Endothelial cell of umbilical vein (primary cell): Measurements from ENCODE around the gene GALNT13. TPM values are rescaled to one million over a fixed set of nuclear protein-coding genes. Genes with fewer than 3 reads are reported as not detected.

Experiments used
- BruUV-seq: library from RNA; stranded (reverse); fragments of 400-500 nt; replicated peaks from 2 replicates; lab custom pipeline; 2021; lab: Mats Ljungman, UMichigan
- CTCF ChIA-PET: fragments of 300-600, 350-600 bp; sonication (Branson Sonifier 250); formaldehyde crosslinking; loops from one replicate; lab custom pipeline; 2021; ENCODE audit warnings: antibody characterized with exemption, inconsistent platforms; lab: Charles Lee
- POLR2A ChIA-PET: fragments of 300-600, 350-600 bp; sonication (Branson Sonifier 250); formaldehyde crosslinking; loops from one replicate; lab custom pipeline; 2021; ENCODE audit warnings: antibody characterized with exemption, inconsistent platforms; lab: Charles Lee
- DNase-seq: peaks from one replicate; pipeline ENCODE4 v3.0.0-alpha.2; 2011; ENCODE audit warnings: low read depth, low spot score
- FAIRE-seq: peaks from 2 replicates; lab custom pipeline; 2011; peaks lifted over from hg19 to GRCh38; lab: Jason Lieb, UNC
- H2AFZ ChIP-seq: 2 replicates; pipeline ENCODE4 v1.6.0; 2012; ENCODE audit warnings: low read depth, low read length, control low read depth, inconsistent platforms
- H3K27ac ChIP-seq: 2 replicates; pipeline ENCODE4 v1.5.1; 2011; ENCODE audit warnings: low read depth, mild to moderate bottlenecking, control low read depth, low read length, moderate library complexity; ENCODE audit not compliant: insufficient read depth
- H3K27me3 ChIP-seq, 2 experiments: 2 replicates each; pipeline versions ENCODE4 v1.6.0 to v1.6.1; 2011; ENCODE audit warnings: low read length in 2 of 2, mixed read lengths in 1 of 2; ENCODE audit not compliant: control insufficient read depth in 2 of 2, insufficient read depth in 2 of 2
- H3K36me3 ChIP-seq, 2 experiments: 2 replicates in 1 of 2; 3 replicates in 1 of 2; pipeline ENCODE4 v1.5.1; 2011; ENCODE audit warnings: low read length in 2 of 2, mild to moderate bottlenecking in 1 of 2, moderate library complexity in 1 of 2; ENCODE audit not compliant: control insufficient read depth in 2 of 2, insufficient read depth in 2 of 2; ENCODE audit errors: extremely low read depth in 1 of 2
- H3K4me1 ChIP-seq: 3 replicates; pipeline ENCODE4 v1.5.1; 2011; ENCODE audit warnings: mild to moderate bottlenecking, low read length; ENCODE audit not compliant: control insufficient read depth, insufficient read depth; ENCODE audit errors: extremely low read depth
- H3K4me2 ChIP-seq: 2 replicates; pipeline ENCODE4 v1.6.1; 2011; ENCODE audit warnings: low read length, control low read depth, mixed read lengths; ENCODE audit not compliant: insufficient read depth
- H3K4me3 ChIP-seq, 3 experiments: fragments of 200-600 bp in 1 of 3; sonication (generic), shearing (Covaris generic) in 1 of 3; replicated peaks in 1 of 3; 2 replicates each; pipeline ENCODE4 v1.5.1; 2011 to 2016; ENCODE audit warnings: control low read depth in 3 of 3, low read length in 3 of 3, mild to moderate bottlenecking in 2 of 3, inconsistent platforms in 1 of 3, low read depth in 1 of 3, moderate library complexity in 1 of 3; ENCODE audit not compliant: insufficient read depth in 1 of 3
- H3K79me2 ChIP-seq: 2 replicates; pipeline ENCODE4 v1.6.0; 2012; ENCODE audit warnings: low read length, inconsistent platforms; ENCODE audit not compliant: control insufficient read depth, insufficient read depth
- H3K9ac ChIP-seq: replicated peaks from 2 replicates; pipeline ENCODE3; 2011; ENCODE audit warnings: low read length, control low read depth; ENCODE audit not compliant: insufficient read depth; ENCODE audit errors: extremely low read depth
- H3K9me1 ChIP-seq: replicated peaks from 3 replicates; pipeline ENCODE4 v1.6.0; 2011; ENCODE audit warnings: mild to moderate bottlenecking, low read length; ENCODE audit not compliant: control insufficient read depth, insufficient read depth; ENCODE audit errors: extremely low read depth
- H3K9me3 ChIP-seq: replicated peaks from 2 replicates; pipeline ENCODE4 v1.5.1; 2012; ENCODE audit warnings: low read length, inconsistent platforms; ENCODE audit not compliant: control insufficient read depth, insufficient read depth
- H4K20me1 ChIP-seq: replicated peaks from 2 replicates; pipeline ENCODE3; 2011; ENCODE audit warnings: mild to moderate bottlenecking, low read length; ENCODE audit not compliant: control insufficient read depth, insufficient read depth; ENCODE audit errors: extremely low read depth
- CTCF ChIP-seq, 2 donors: IDR thresholded peaks; 1 replicate in 1 of 2; 2 replicates in 1 of 2; pipeline ENCODE4 v1.5.1; 2011; ENCODE audit warnings: low read length in 2 of 2, mild to moderate bottlenecking in 2 of 2, moderate library complexity in 2 of 2, control low read depth in 1 of 2, inconsistent platforms in 1 of 2, low read depth in 1 of 2; ENCODE audit not compliant: insufficient read depth in 1 of 2; ENCODE audit errors: extremely low read depth in 1 of 2
- EZH2 ChIP-seq: IDR thresholded peaks from 2 replicates; pipeline ENCODE4 v1.6.1; 2012; ENCODE audit warnings: borderline replicate concordance, low read depth, mild to moderate bottlenecking, moderate library complexity, low read length, inconsistent platforms; ENCODE audit not compliant: severe bottlenecking
- FOS ChIP-seq: IDR thresholded peaks from 2 replicates; pipeline ENCODE4 v1.6.1; 2011; ENCODE audit warnings: mild to moderate bottlenecking, low read length, moderate library complexity, borderline replicate concordance; ENCODE audit not compliant: insufficient read depth
- GATA2 ChIP-seq: IDR thresholded peaks from 2 replicates; pipeline ENCODE4 v1.7.0; 2011; ENCODE audit warnings: low read depth, mild to moderate bottlenecking, moderate library complexity, mixed read lengths, low read length; ENCODE audit not compliant: insufficient read length, insufficient read depth
- MAX ChIP-seq: IDR thresholded peaks from 2 replicates; pipeline ENCODE4 v1.6.1; 2011; ENCODE audit not compliant: insufficient read depth, insufficient read length
- MYC ChIP-seq: IDR thresholded peaks from one replicate; pipeline ENCODE4 v1.6.1; 2011; ENCODE audit warnings: mild to moderate bottlenecking, low read depth, low read length
- POLR2A ChIP-seq: IDR thresholded peaks from 2 replicates; pipeline ENCODE4 v1.6.1; 2012; ENCODE audit warnings: low read depth, mild to moderate bottlenecking, control low read depth, low read length
- dilution Hi-C: fragments of 300-500 bp; cut with MboI; formaldehyde crosslinking; loops from one replicate; pipeline ENCODE4 v1.15.0; 2019; ENCODE audit warnings: low sequenced_read_pairs; ENCODE audit not compliant: extremely low pct_ligation_motif_present
- intact Hi-C: fragments of 100-400 bp; cut with micrococcal nuclease; formaldehyde crosslinking; loops from one replicate; pipeline ENCODE4 v1.10.0; 2022
- polyA plus RNA-seq, 4 experiments: library from polyadenylated mRNA; depleted of rRNA in 3 of 4; stranded (reverse) in 3 of 4; unstranded in 1 of 4; fragments of >200 nt; gene quantifications; 2 replicates each; pipeline versions ENCODE4 v1.2.1 to v1.2.3, GENCODE V29; 2011 to 2012; ENCODE audit warnings: missing spikeins in 1 of 4
- total RNA-seq: library from RNA; stranded (reverse); gene quantifications from 2 replicates; pipeline ENCODE4 v1.2.3, GENCODE V29; 2021

GALNT13 gene
- total and polyA plus RNA-seq, 2 donors (not counting 3 experiments of a cell fraction or from before 2014, with no cell fraction given) = 0.06 TPM; not detected in 1

GRCh38 chr2:154198866-154199265 is 327.1 kb downstream of the GALNT13 start:
- no TSS peak for BruUV-seq
- no peaks in the 10 kb centered on the region for H3K4me1 ChIP-seq
- H3K27ac ChIP-seq = no peak overlapping the region
- no peak overlapping the region for H2AFZ ChIP-seq
- no peaks in the 10 kb centered on the region for H3K27me3 ChIP-seq
- H3K9me3 ChIP-seq = no peaks in the 10 kb centered on the region
- no peaks in the 10 kb centered on the region for H3K36me3 ChIP-seq
- H3K4me2 ChIP-seq = no peak overlapping the region
- H3K9me1 ChIP-seq = no peaks in the 10 kb centered on the region
- no peak overlapping the region for H3K9ac ChIP-seq
- TF ChIP-seq MAX (no peak), MYC (no peak), GATA2 (no peak), CTCF (IDR thresholded peaks at IDR 0.05; ENCODE audit: extremely low read depth in 1 of 2, insufficient read depth in 1 of 2, low read depth in 1 of 2, low read length in 2 of 2) (no peak), EZH2 (no peak), POLR2A (no peak)
- H3K79me2 ChIP-seq = no peaks in the 10 kb centered on the region
- ChIA-PET CTCF (no interaction called here), POLR2A (no interaction called here)
- no peak for DNase-seq
- no peaks in the 10 kb centered on the region for H4K20me1 ChIP-seq
- FAIRE-seq = no peak
- H3K4me3 ChIP-seq = no peak overlapping the region
- dilution Hi-C loops (no loop called here), intact Hi-C loops (no loop called here)

GRCh38 chr2:154203206-154203605 is 331.5 kb downstream of the GALNT13 start:
- Histone ChIP-seq H2AFZ (no peak overlapping the region), H3K4me3 (no peak overlapping the region), H3K79me2 (no peaks in the 10 kb centered on the region), H3K9me3 (no peaks in the 10 kb centered on the region), H3K27me3 (no peaks in the 10 kb centered on the region), H3K27ac (no peak overlapping the region), H3K9me1 (no peaks in the 10 kb centered on the region), H3K4me2 (no peak overlapping the region), H3K4me1 (no peaks in the 10 kb centered on the region), H3K9ac (no peak overlapping the region), H4K20me1 (no peaks in the 10 kb centered on the region), H3K36me3 (no peaks in the 10 kb centered on the region)
- FAIRE-seq = no peak
- dilution Hi-C loops = no loop called here
- no peak for DNase-seq
- CTCF ChIA-PET = no interaction called here
- POLR2A ChIA-PET = no interaction called here
- BruUV-seq = no TSS peak
- TF ChIP-seq POLR2A = no peak
- no peak for TF ChIP-seq FOS
- TF ChIP-seq MYC = no peak
- intact Hi-C loops = no loop called here
